Loucy (cell line): ENCODE results near the gene ATP5MK.

Experiments used
- EZH2phosphoT487 ChIP-seq: fragments of 200-600 bp; IDR thresholded peaks from 2 replicates; pipeline ENCODE4 v1.6.1; 2018; ENCODE audit warnings: antibody characterized with exemption, mild to moderate bottlenecking, moderate library complexity, borderline replicate concordance
- TF ChIP-seq, protein P1 (sequence below): fragments of 200-600 bp; sonication (generic); conservative IDR thresholded peaks from 2 replicates; pipeline ENCODE4 v1.5.1; 2014; ENCODE audit warnings: mild to moderate bottlenecking, antibody characterized with exemption, low read length

DNA sequence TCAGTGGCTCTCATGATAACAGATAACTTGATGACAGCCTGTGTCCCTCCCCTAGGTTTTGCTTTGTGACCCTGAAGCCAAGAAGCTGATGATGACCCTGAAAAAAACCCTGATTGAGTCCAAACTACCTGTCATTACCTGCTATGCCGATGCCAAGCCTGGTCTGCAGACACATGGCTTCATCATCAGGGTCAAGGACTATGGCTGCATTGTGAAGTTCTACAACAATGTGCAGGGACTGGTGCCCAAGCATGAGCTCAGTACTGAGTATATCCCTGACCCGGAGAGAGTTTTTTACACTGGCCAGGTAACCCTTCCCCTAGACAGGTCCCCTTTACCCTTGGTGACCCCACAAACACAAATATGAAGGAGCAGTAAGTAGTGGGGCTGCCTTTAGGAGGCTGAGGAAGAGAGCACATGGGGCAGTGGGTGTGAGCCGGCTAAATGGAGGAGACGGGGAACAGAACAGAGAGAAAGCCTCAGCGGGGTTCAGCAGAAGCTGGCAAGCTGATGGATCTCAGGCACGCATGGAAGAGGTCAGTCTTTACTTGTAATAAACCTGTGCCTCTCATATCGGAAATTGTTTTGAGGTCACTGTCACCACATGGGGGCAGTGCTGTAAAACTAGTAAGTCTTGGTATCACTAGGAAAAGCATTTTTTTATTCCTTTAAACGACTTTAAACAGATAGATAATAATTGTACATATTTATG, 20.3 kb upstream of the ATP5MK start:
- no peak for TF ChIP-seq EZH2phosphoT487
- TF ChIP-seq, protein P1, sequence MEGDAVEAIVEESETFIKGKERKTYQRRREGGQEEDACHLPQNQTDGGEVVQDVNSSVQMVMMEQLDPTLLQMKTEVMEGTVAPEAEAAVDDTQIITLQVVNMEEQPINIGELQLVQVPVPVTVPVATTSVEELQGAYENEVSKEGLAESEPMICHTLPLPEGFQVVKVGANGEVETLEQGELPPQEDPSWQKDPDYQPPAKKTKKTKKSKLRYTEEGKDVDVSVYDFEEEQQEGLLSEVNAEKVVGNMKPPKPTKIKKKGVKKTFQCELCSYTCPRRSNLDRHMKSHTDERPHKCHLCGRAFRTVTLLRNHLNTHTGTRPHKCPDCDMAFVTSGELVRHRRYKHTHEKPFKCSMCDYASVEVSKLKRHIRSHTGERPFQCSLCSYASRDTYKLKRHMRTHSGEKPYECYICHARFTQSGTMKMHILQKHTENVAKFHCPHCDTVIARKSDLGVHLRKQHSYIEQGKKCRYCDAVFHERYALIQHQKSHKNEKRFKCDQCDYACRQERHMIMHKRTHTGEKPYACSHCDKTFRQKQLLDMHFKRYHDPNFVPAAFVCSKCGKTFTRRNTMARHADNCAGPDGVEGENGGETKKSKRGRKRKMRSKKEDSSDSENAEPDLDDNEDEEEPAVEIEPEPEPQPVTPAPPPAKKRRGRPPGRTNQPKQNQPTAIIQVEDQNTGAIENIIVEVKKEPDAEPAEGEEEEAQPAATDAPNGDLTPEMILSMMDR: peak; percentile 83
